Mesenchymal stem cell (in vitro differentiated cells and primary cell): ENCODE results near the gene DPP3.

Source experiments
- DNase-seq: peaks from one replicate; pipeline ENCODE4 v3.0.0-alpha.2; 2013
- H2AFZ ChIP-seq: one replicate; pipeline ENCODE4 v1.6.1; 2013; ENCODE audit warnings: low read depth, mild to moderate bottlenecking, control low read depth, inconsistent platforms, low read length, moderate library complexity
- H2AK5ac ChIP-seq: 2 replicates; pipeline ENCODE4 v1.6.1; 2013; ENCODE audit warnings: low read length, moderate library complexity, mild to moderate bottlenecking, inconsistent platforms; ENCODE audit not compliant: severe bottlenecking
- H2BK120ac ChIP-seq: one replicate; pipeline ENCODE4 v1.6.1; 2013; ENCODE audit warnings: low read depth, mild to moderate bottlenecking, inconsistent platforms, low read length, moderate library complexity
- H2BK12ac ChIP-seq, 2 experiments: one replicate each; pipeline ENCODE4 v1.6.1; 2013; ENCODE audit warnings: inconsistent platforms in 2 of 2, low read length in 2 of 2, mild to moderate bottlenecking in 2 of 2, moderate library complexity in 2 of 2, control low read depth in 1 of 2
- H2BK15ac ChIP-seq: one replicate; pipeline ENCODE4 v1.6.1; 2013; ENCODE audit warnings: mild to moderate bottlenecking, low read depth, inconsistent platforms; ENCODE audit not compliant: poor library complexity, severe bottlenecking
- H2BK5ac ChIP-seq: 2 replicates; pipeline ENCODE4 v1.6.1; 2013; ENCODE audit warnings: low read depth, mild to moderate bottlenecking, low read length, control low read depth, inconsistent platforms; ENCODE audit not compliant: poor library complexity, severe bottlenecking
- H3K14ac ChIP-seq, 2 experiments: one replicate each; pipeline ENCODE4 v1.6.1; 2013; ENCODE audit warnings: inconsistent platforms in 2 of 2, low read length in 2 of 2, control low read depth in 1 of 2, mild to moderate bottlenecking in 1 of 2, moderate library complexity in 1 of 2
- H3K18ac ChIP-seq, 2 experiments: one replicate each; pipeline ENCODE4 v1.6.1; 2013; ENCODE audit warnings: inconsistent platforms in 2 of 2, low read length in 2 of 2, control low read depth in 1 of 2, low read depth in 1 of 2, mild to moderate bottlenecking in 1 of 2
- H3K23ac ChIP-seq, 2 experiments: one replicate each; pipeline ENCODE4 v1.6.1; 2013; ENCODE audit warnings: inconsistent platforms in 2 of 2, low read length in 2 of 2, mild to moderate bottlenecking in 2 of 2, moderate library complexity in 2 of 2, control low read depth in 1 of 2
- H3K27ac ChIP-seq: 2 replicates; pipeline ENCODE4 v1.5.1; 2013; ENCODE audit warnings: mild to moderate bottlenecking, moderate library complexity, low read length, control low read depth, inconsistent platforms; ENCODE audit not compliant: poor library complexity, severe bottlenecking
- H3K27me3 ChIP-seq, 2 experiments: 2 replicates each; pipeline versions ENCODE4 v1.6.1 to v1.7.0; 2013; ENCODE audit warnings: low read length in 2 of 2, mild to moderate bottlenecking in 2 of 2, moderate library complexity in 2 of 2, control low read depth in 1 of 2, inconsistent platforms in 1 of 2; ENCODE audit not compliant: control insufficient read depth in 1 of 2, insufficient read depth in 1 of 2
- H3K36me3 ChIP-seq, 2 experiments: 2 replicates each; pipeline versions ENCODE4 v1.6.1 to v1.7.0; 2013; ENCODE audit warnings: low read length in 2 of 2, control low read depth in 1 of 2, inconsistent platforms in 1 of 2, low read depth in 1 of 2, mild to moderate bottlenecking in 1 of 2; ENCODE audit not compliant: insufficient read depth in 2 of 2, control insufficient read depth in 1 of 2
- H3K4ac ChIP-seq, 2 experiments: one replicate each; pipeline ENCODE4 v1.6.1; 2013; ENCODE audit warnings: inconsistent platforms in 2 of 2, low read length in 2 of 2, mild to moderate bottlenecking in 2 of 2, moderate library complexity in 2 of 2, control low read depth in 1 of 2, low read depth in 1 of 2
- H3K4me1 ChIP-seq: 2 replicates; pipeline ENCODE4 v1.6.1; 2013; ENCODE audit warnings: low read depth, low read length, control low read depth; ENCODE audit not compliant: control insufficient read depth, insufficient read depth
- H3K4me2 ChIP-seq: 2 replicates; pipeline ENCODE4 v1.6.1; 2013; ENCODE audit warnings: low read length, mild to moderate bottlenecking, inconsistent platforms; ENCODE audit not compliant: poor library complexity, severe bottlenecking
- H3K4me3 ChIP-seq, 2 experiments: 2 replicates each; pipeline versions ENCODE4 v1.5.1 to v1.7.0; 2013; ENCODE audit warnings: low read length in 2 of 2, mild to moderate bottlenecking in 2 of 2, control low read depth in 1 of 2, low read depth in 1 of 2; ENCODE audit not compliant: insufficient read depth in 1 of 2
- H3K79me1 ChIP-seq: replicated peaks from 2 replicates; pipeline ENCODE4 v1.6.1; 2013; ENCODE audit warnings: mild to moderate bottlenecking, control low read depth, low read length, inconsistent platforms; ENCODE audit not compliant: poor library complexity, severe bottlenecking
- H3K9ac ChIP-seq: 2 replicates; pipeline ENCODE4 v1.7.0; 2013; ENCODE audit warnings: mild to moderate bottlenecking, low read length, moderate library complexity
- H3K9me3 ChIP-seq: 2 replicates; pipeline ENCODE4 v1.7.0; 2013; ENCODE audit warnings: mild to moderate bottlenecking, low read length; ENCODE audit not compliant: control insufficient read depth
- H4K8ac ChIP-seq: one replicate; pipeline ENCODE4 v1.6.1; 2013; ENCODE audit warnings: inconsistent platforms, mild to moderate bottlenecking, low read length, moderate library complexity
- H4K91ac ChIP-seq: one replicate; pipeline ENCODE4 v1.6.1; 2013; ENCODE audit warnings: mild to moderate bottlenecking, low read length, inconsistent platforms
- whole genome bisulfite sequencing: methylation state at CpG from one replicate; pipeline ENCODE4 v1.1.7; 2013; ENCODE audit warnings: mixed read lengths; 5-methylcytosine and 5-hydroxymethylcytosine counted together

The DPP3 gene

DNA sequence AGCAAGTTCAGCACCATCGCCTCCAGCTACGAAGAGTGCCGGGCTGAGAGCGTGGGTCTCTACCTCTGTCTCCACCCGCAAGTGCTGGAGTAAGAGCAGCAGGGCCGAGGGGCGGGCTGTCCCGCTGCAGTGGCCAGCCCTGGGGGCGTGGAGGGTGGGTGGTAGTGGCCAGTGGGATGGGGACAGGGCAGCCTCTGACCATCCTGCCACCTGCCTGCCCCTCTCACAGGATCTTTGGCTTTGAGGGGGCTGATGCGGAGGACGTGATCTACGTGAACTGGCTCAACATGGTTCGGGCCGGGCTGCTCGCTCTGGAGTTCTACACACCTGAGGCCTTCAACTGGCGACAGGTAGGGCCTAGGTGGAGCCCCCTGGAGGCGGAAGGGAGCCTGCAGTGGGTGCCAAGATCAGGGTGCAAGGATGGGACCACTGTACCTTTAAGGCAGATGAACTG, 15.2 kb downstream of the DPP3 start:
- Histone ChIP-seq H2BK120ac (no peak overlapping the region), H3K9me3 (no peaks in the 10 kb centered on the region), H3K4me3 (no peak overlapping the region), H3K9ac (no peak overlapping the region), H4K8ac (no peak overlapping the region), H3K23ac (no peak overlapping the region), H2BK5ac (no peak overlapping the region), H2AK5ac (no peak overlapping the region), H2BK15ac (no peak overlapping the region), H3K79me1 (peaks cover 3% of the 10 kb centered on the region), H3K4me2 (no peak overlapping the region), H3K27ac (no peak overlapping the region), H3K14ac (no peak overlapping the region), H3K36me3 (peaks cover 58 to 71% of the 10 kb centered on the region in 2 experiments), H2BK12ac (no peak overlapping the region), H3K4ac (no peak overlapping the region), H3K18ac (no peak overlapping the region), H3K27me3 (no peaks in the 10 kb centered on the region), H2AFZ (no peak overlapping the region), H3K4me1 (peaks cover 6% of the 10 kb centered on the region), H4K91ac (no peak overlapping the region)
- DNase-seq, result no peak
- 92% methylated on average over 17 of the region's 17 CpGs for WGBS

DNA sequence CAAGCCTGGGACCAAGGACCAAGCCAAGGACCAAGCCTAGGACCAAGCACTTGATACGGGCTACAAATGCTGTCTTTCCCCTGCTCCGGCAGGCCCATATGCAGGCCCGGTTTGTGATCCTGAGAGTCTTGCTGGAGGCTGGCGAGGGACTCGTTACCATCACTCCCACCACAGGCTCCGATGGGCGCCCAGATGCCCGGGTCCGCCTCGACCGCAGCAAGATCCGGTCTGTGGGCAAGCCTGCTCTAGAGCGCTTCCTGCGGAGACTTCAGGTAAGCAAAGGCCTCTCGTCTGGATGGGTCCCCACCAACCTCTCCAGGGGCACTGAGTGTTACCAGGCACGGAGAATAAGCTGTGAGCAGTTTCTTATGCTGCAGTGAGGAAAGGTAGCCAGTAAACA, 17.0 kb downstream of the DPP3 start:
- Histone ChIP-seq H2BK120ac (no peak overlapping the region), H2AK5ac (no peak overlapping the region), H3K9me3 (no peaks in the 10 kb centered on the region), H3K4ac (no peak overlapping the region), H2AFZ (no peak overlapping the region), H3K27ac (no peak overlapping the region), H4K8ac (no peak overlapping the region), H3K4me1 (peaks cover 6% of the 10 kb centered on the region), H4K91ac (no peak overlapping the region), H2BK12ac (no peak overlapping the region), H3K27me3 (no peaks in the 10 kb centered on the region), H3K36me3 (peaks cover 55 to 67% of the 10 kb centered on the region in 2 experiments), H3K79me1 (peaks cover 3% of the 10 kb centered on the region), H3K9ac (no peak overlapping the region), H2BK5ac (no peak overlapping the region), H3K4me2 (no peak overlapping the region), H3K14ac (no peak overlapping the region), H3K23ac (no peak overlapping the region), H2BK15ac (no peak overlapping the region), H3K18ac (no peak overlapping the region), H3K4me3 (no peak overlapping the region)
- no peak for DNase-seq
- 99% methylated on average over 16 of the region's 16 CpGs for WGBS

DNA sequence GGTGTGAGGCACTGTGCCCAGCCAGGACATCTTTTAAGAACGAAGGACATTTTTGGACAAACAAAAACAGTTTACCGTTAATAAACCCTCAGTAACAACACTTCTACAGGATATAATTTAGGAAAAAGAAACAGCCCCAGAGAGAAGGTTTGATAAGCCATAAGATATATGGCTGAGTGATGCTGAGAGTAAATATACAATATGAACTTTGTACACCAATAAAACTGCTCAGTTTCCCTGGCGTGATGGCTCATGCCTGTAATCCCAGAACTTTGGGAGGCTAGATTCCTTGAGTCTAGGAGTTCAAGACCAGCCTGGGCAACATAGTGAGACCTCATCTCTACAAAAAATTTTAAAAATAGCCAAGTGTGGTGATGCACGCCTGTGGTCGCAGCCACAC, 18.3 kb downstream of the DPP3 start:
- Histone ChIP-seq H3K27me3 (no peaks in the 10 kb centered on the region), H2BK15ac (no peak overlapping the region), H2BK12ac (no peak overlapping the region), H2AK5ac (no peak overlapping the region), H3K9me3 (no peaks in the 10 kb centered on the region), H4K8ac (no peak overlapping the region), H3K18ac (no peak overlapping the region), H2AFZ (no peak overlapping the region), H2BK5ac (no peak overlapping the region), H3K23ac (no peak overlapping the region), H3K4me3 (no peak overlapping the region), H4K91ac (no peak overlapping the region), H3K14ac (no peak overlapping the region), H3K4ac (no peak overlapping the region), H3K9ac (no peak overlapping the region), H3K4me1 (no peaks in the 10 kb centered on the region), H2BK120ac (no peak overlapping the region), H3K4me2 (no peak overlapping the region), H3K36me3 (peaks cover 46 to 54% of the 10 kb centered on the region in 2 experiments), H3K79me1 (peaks cover 3% of the 10 kb centered on the region), H3K27ac (no peak overlapping the region)
- WGBS, result 97% methylated on average over 3 of the region's 5 CpGs
- DNase-seq, result no peak

DNA sequence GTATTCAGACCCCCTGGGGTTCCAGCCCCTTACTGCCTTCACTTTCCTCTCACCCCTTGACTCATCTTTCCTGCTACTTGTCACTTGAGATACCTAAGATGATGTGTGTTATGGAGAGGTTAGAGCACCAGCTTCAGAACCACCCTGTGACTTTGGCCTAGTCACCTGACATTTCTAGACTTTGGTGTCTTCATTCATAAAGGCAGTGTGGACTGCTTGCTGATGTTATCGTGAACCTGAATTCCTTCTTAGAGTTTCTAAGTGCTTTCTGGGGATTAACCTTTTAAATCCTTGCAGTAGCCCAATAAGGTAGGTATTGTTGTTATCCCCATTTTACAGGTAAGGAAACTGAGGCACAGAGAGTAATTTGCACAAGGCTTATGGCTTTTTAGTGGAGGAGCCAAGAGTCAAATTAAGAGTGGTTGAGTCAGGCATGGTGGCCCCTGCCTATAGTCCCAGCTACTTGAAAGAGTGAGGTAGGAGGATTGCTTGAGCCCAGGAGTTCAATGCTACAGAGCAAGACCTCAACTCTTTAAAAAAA, 25.1 kb downstream of the DPP3 start:
- H3K4ac ChIP-seq, result no peak overlapping the region
- H3K9ac ChIP-seq, result no peak overlapping the region
- H3K18ac ChIP-seq, result no peak overlapping the region
- no peak overlapping the region for H2BK120ac ChIP-seq
- DNase-seq, result no peak
- H3K9me3 ChIP-seq, result no peaks in the 10 kb centered on the region
- H2AK5ac ChIP-seq, result no peak overlapping the region
- H3K4me2 ChIP-seq, result no peak overlapping the region
- no peak overlapping the region for H3K27ac ChIP-seq
- H4K8ac ChIP-seq, result no peak overlapping the region
- H2BK15ac ChIP-seq, result no peak overlapping the region
- 97% methylated on average over 1 of the region's 1 CpG for WGBS
- H3K27me3 ChIP-seq, result no peaks in the 10 kb centered on the region
- no peak overlapping the region for H2BK12ac ChIP-seq
- no peak overlapping the region for H2BK5ac ChIP-seq
- no peak overlapping the region for H4K91ac ChIP-seq
- H3K4me3 ChIP-seq, result no peak overlapping the region
- no peak overlapping the region for H2AFZ ChIP-seq
- peaks cover 32 to 40% of the 10 kb centered on the region in 2 experiments for H3K36me3 ChIP-seq
- no peaks in the 10 kb centered on the region for H3K4me1 ChIP-seq
- no peaks in the 10 kb centered on the region for H3K79me1 ChIP-seq
- no peak overlapping the region for H3K14ac ChIP-seq
- H3K23ac ChIP-seq, result no peak overlapping the region
